HG02588 (cell line): ENCODE data around the gene FOXL2NB.
A peak's percentile ranks its signal among the peaks of the same experiment; 100 is the strongest.
"Not testable (repeated sequence)": the region's sequence is repeated elsewhere in the genome, so short reads cannot be mapped to it uniquely, and the experiment has no call there.

Experiments
- ATAC-seq: cut with Tn5 transposase; IDR thresholded peaks from one replicate; pipeline ENCODE4 v1.9.1; 2021; ENCODE audit warnings: mild to moderate bottlenecking, moderate library complexity; ENCODE audit not compliant: unreplicated experiment

FOXL2NB gene

GRCh38 chr3:138946663-138947494, at the start of gene FOXL2NB, which contains the start of gene FOXL2:
Gene FOXL2NB (plus strand): TSS chr3:138947217. CDS start chr3:138947365, 148 bp downstream.
Gene FOXL2 (minus strand): TSS chr3:138947137. CDS start chr3:138946722, 415 bp downstream.
- no peak for ATAC-seq

DNA sequence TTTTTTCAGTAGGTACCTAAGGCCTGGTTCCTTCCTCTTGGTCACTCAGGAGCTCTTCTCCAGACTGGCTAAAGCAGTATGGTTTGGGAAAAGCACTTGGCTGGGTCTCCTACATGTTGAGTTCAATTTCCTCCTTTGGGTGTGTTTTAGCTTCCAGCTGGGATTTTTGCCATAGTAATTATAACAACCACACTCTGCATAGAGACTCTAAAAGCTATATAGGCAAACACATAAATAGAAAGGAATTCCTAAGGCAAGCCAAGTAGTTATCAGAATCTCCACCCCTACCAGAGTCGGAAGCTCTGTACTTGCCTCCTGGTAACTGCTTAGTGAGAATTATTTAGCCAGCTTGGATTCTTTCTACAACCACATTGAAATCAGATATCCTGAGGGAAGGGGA, 48.7 kb upstream of the FOXL2NB start:
- no peak for ATAC-seq

DNA sequence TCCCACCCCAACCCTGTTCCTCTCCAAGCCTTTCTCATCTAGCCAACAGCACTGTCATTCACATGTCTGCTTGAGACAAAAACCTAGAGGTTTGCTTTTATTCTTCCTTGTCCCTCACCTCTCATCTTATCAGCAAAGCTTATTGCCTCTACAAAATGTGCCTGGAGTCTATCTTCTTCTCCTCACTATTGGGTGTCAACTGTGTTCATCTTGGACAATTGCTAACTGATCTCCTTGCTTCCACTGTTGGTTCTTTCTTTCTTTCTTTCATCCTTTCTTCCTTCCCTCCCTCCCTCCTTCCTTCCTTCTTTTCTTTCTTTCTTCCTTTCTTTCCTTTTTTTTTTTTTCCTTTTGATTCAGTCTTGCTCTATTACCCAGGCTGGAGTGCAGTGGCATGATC, 48.3 kb upstream of the FOXL2NB start:
- no peak for ATAC-seq

- no peak for ATAC-seq
Observed at GRCh38 chr3:138899351-138899991, 47.5 kb upstream of the FOXL2NB start.

GRCh38 chr3:138901567-138901966, 45.5 kb upstream of the FOXL2NB start:
- ATAC-seq, result no peak

GRCh38 chr3:138902171-138902570, 44.8 kb upstream of the FOXL2NB start:
- no peak for ATAC-seq

GRCh38 chr3:138907539-138907938, 39.5 kb upstream of the FOXL2NB start:
- ATAC-seq, result no peak

- ATAC-seq, result no peak
Observed at GRCh38 chr3:138908846-138909245, 38.2 kb upstream of the FOXL2NB start.

GRCh38 chr3:138909904-138910303, 37.1 kb upstream of the FOXL2NB start:
- ATAC-seq, result no peak

GRCh38 chr3:138911621-138912020, 35.4 kb upstream of the FOXL2NB start:
- ATAC-seq, result no peak

- no peak for ATAC-seq
Observed at GRCh38 chr3:138912237-138912636, 34.8 kb upstream of the FOXL2NB start.

DNA sequence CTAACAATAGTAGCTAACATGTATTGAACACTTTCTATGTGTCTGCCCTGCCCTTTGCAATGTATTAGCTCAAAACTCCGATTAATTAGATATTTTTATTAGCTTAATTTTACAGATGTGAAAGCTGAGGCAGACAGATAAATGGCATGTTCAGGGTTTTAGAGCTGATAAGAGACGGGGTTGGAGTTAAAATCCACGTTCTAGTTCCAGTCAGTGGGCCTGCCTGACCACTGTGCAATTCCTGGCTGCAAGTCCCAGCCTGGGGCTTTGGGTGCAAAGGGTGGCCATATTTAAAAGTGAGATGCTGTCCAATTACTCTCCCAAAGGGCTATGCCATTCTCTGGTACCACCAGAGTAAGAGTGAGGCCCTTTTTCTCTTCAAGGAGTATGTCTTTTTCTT, 33.3 kb upstream of the FOXL2NB start:
- no peak for ATAC-seq

DNA sequence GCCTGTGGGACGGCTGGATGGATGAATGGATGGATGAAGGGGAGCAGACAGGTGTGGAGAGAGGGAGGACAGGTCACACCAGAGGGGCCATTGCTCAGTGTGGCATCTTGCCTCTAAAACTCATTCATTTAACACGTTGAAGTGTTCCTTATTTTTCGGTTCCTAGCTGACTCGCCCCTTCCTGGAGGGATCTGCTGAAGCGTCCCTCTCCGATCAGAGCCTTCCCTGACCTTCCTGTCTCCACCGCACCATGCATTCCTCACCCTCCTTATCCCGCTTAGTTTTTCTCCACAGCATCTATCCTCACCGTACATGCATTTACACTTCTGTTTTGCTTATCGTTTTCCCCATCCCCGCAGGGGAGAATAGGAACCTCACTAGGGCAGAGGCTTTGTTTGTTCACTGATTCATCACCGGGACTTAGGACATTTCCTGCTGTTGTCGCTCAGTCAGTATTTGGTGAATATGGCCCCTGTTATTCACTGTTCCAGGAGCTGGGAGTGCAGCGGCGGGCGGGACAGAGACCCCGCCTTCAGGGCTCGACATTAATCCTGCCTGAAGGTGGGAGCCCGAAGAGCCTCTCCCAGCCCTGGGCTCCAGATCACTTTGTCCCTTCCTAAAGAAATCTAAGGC, 32.0 kb upstream of the FOXL2NB start:
- peak; percentile 12 for ATAC-seq

GRCh38 chr3:138915503-138916498, 31.2 kb upstream of the FOXL2NB start:
- peak; percentile 80 for ATAC-seq

DNA sequence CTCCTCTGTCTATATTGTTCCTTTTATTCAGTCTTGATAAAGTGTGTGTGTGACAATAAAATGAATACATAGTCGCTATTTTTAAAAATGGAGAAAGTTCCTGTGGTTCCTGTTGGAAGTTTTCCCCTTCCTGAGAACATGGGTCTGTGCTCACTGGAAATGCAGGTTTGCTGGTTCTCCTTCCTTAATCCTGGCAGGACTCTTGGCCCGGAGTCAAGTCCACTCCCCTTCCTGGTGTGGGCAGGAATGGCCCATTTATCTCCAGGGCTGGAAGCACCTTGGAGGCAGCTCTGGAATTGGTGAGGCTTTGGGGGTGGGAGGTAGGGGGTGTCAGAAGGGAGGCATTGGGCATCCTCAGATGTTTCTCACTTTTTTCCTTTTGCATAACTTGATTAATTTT, 30.2 kb upstream of the FOXL2NB start:
- ATAC-seq, result no peak

GRCh38 chr3:138919325-138919724, 27.7 kb upstream of the FOXL2NB start:
- ATAC-seq, result no peak

GRCh38 chr3:138921316-138922292, 25.4 kb upstream of the FOXL2NB start:
- ATAC-seq, result no peak

GRCh38 chr3:138922400-138922799, 24.6 kb upstream of the FOXL2NB start:
- not testable (repeated sequence) for ATAC-seq

- ATAC-seq, result peak; percentile 74
Observed at GRCh38 chr3:138923531-138923994, 23.5 kb upstream of the FOXL2NB start.
